Smooth muscle cell (in vitro differentiated cells): ENCODE results near the gene ASIC4. TPM values are rescaled to one million over a fixed set of nuclear protein-coding genes. Genes with fewer than 3 reads are reported as not detected.

ENCODE experiments used
- DNase-seq: peaks from one replicate; lab custom pipeline; 2025; ENCODE audit not compliant: unreplicated experiment; lab: John Stamatoyannopoulos, UW
- H2AFZ ChIP-seq: fragments of 200-600 bp; sonication (generic); 2 replicates; pipeline ENCODE4 v1.6.0; 2016; ENCODE audit warnings: antibody characterized with exemption, low read depth, mild to moderate bottlenecking
- H3F3A ChIP-seq: fragments of 200-600 bp; sonication (generic); 2 replicates; pipeline ENCODE4 v1.6.0; 2017; ENCODE audit warnings: antibody characterized with exemption, low read depth
- H3K27ac ChIP-seq: fragments of 200-600 bp; sonication (generic); 2 replicates; pipeline ENCODE4 v1.5.1; 2016; ENCODE audit warnings: low read depth, mild to moderate bottlenecking
- H3K27me3 ChIP-seq: fragments of 200-600 bp; sonication (generic); 2 replicates; pipeline ENCODE4 v1.6.1; 2016; ENCODE audit warnings: low read depth, mild to moderate bottlenecking
- H3K36me3 ChIP-seq: fragments of 200-600 bp; sonication (generic); 2 replicates; pipeline ENCODE4 v1.5.1; 2016; ENCODE audit warnings: low read depth
- H3K4me1 ChIP-seq: fragments of 200-600 bp; sonication (generic); 2 replicates; pipeline ENCODE4 v1.5.1; 2016; ENCODE audit warnings: low read depth
- H3K4me2 ChIP-seq: fragments of 200-600 bp; sonication (generic); 2 replicates; pipeline ENCODE4 v1.6.0; 2016; ENCODE audit warnings: mild to moderate bottlenecking
- H3K4me3 ChIP-seq: fragments of 200-600 bp; sonication (generic); 2 replicates; pipeline ENCODE4 v1.5.1; 2016; ENCODE audit warnings: mild to moderate bottlenecking
- H3K79me2 ChIP-seq: fragments of 200-600 bp; sonication (generic); 2 replicates; pipeline ENCODE4 v1.6.0; 2016; ENCODE audit warnings: low read depth, mild to moderate bottlenecking
- H3K9ac ChIP-seq: fragments of 200-600 bp; sonication (generic); 2 replicates; pipeline ENCODE4 v1.6.0; 2016; ENCODE audit warnings: low read depth
- H3K9me3 ChIP-seq: fragments of 200-600 bp; sonication (generic); replicated peaks from 2 replicates; pipeline ENCODE4 v1.5.1; 2016; ENCODE audit warnings: low read depth
- H4K20me1 ChIP-seq: fragments of 200-600 bp; sonication (generic); 2 replicates; pipeline ENCODE4 v1.6.0; 2016; ENCODE audit warnings: low read depth
- CTCF ChIP-seq: fragments of 200-600 bp; sonication (generic); IDR thresholded peaks from 2 replicates; pipeline ENCODE4 v1.5.1; 2017; ENCODE audit warnings: borderline replicate concordance, mild to moderate bottlenecking, antibody characterized with exemption; ENCODE audit not compliant: insufficient read depth, poor library complexity, severe bottlenecking
- WGBS: methylation state at CpG from one replicate; pipeline ENCODE4 v1.1.7; 2016; ENCODE audit warnings: low lambda C conversion rate; 5-methylcytosine and 5-hydroxymethylcytosine counted together
- microRNA-seq: library from miRNA; unstranded; fragments of <30 nt; microRNA quantifications from one replicate; pipeline ENCODE4, GENCODE V29; 2016; ENCODE audit warnings: borderline number of aligned reads
- polyA plus RNA-seq: library from polyadenylated mRNA; unstranded; fragments of >200 nt; fragmentation: Nextera tagmentation; extraction: Ambion mirVana; gene quantifications from 2 replicates; pipeline ENCODE4 v1.2.1, GENCODE V29; 2016
- small RNA-seq: library from RNA; depleted of rRNA; stranded (forward); fragments of <200 nt; gene quantifications from one replicate; pipeline ENCODE3, GENCODE V24; 2014
- total RNA-seq: library from RNA; depleted of rRNA; stranded (reverse); fragments of >200 nt; gene quantifications from 2 replicates; pipeline ENCODE4 v1.2.3, GENCODE V29; 2014

The ASIC4 gene
- total and polyA plus RNA-seq, 2 experiments from 2014 or later = 0.32 to 0.49 TPM

DNA sequence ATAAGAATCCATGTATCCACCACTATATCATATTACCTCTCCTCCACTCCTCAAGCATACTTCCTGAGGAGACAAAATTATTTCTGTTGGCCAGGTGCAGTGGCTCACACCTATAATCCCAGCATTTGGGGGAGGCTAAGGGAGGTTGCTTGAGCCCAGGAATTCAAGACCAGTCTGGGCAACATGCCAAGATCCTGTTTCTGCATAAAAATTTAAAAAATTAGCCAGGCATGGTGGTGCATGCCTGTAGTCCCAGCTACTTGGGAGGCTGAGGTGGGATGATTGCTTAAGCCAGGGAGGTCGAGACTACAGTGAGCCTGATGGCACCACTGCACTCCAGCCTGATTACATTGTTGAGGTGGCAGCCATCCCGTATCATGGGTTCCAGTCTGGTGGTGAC is 67.1 kb downstream of the ASIC4 start:
- no peaks in the 10 kb centered on the region for H3K79me2 ChIP-seq
- no peaks in the 10 kb centered on the region for H3F3A ChIP-seq
- no peak overlapping the region for H3K4me3 ChIP-seq
- H3K36me3 ChIP-seq = no peaks in the 10 kb centered on the region
- no peaks in the 10 kb centered on the region for H4K20me1 ChIP-seq
- H3K9me3 ChIP-seq = no peaks in the 10 kb centered on the region
- 91% methylated on average over 2 of the region's 2 CpGs for WGBS
- no peak overlapping the region for H3K4me2 ChIP-seq
- no peak overlapping the region for H3K27ac ChIP-seq
- no peak overlapping the region for H3K9ac ChIP-seq
- no peak for DNase-seq
- no peak for TF ChIP-seq CTCF
- peaks cover 22% of the 10 kb centered on the region for H3K4me1 ChIP-seq
- H3K27me3 ChIP-seq = no peaks in the 10 kb centered on the region
- H2AFZ ChIP-seq = no peak overlapping the region

Small RNA genes lying within 50 kb of the gene (microRNA-seq; reads per million reads assigned to microRNA genes)
- gene MIR3132 = not detected

Small RNA genes lying within 50 kb of the gene (small RNA-seq; reads per million reads assigned to genes)
- not detected for gene MIR3132

Other genes with a start within 250 kb of the ASIC4 start
- 37.2 and 52.4 TPM in 2 replicates for gene DNAJB2, start 235.1 kb upstream of the ASIC4 start, total RNA-seq
- 14.3 and 24.2 TPM in 2 replicates for gene DNAJB2, start 235.1 kb upstream of the ASIC4 start, polyA plus RNA-seq
- gene PTPRN, start 205.1 kb upstream of the ASIC4 start, total RNA-seq = 10.7 and 19.4 TPM in 2 replicates
- gene PTPRN, start 205.1 kb upstream of the ASIC4 start, polyA plus RNA-seq = 31.1 and 36.4 TPM in 2 replicates
- gene RESP18, start 181.7 kb upstream of the ASIC4 start, total RNA-seq = not detected in 2 replicates
- not detected in 2 replicates for gene RESP18, start 181.7 kb upstream of the ASIC4 start, polyA plus RNA-seq
- gene DNPEP, start 126.6 kb upstream of the ASIC4 start, total RNA-seq = 24.9 and 137 TPM in 2 replicates
- 48.1 and 61.8 TPM in 2 replicates for gene DNPEP, start 126.6 kb upstream of the ASIC4 start, polyA plus RNA-seq
- gene DES, start 96.1 kb upstream of the ASIC4 start, total RNA-seq = 103 and 127 TPM in 2 replicates
- gene DES, start 96.1 kb upstream of the ASIC4 start, polyA plus RNA-seq = 106 and 109 TPM in 2 replicates
- 14.9 and 38.8 TPM in 2 replicates for gene SPEG, start 79.6 kb upstream of the ASIC4 start, total RNA-seq
- 37.8 and 40.5 TPM in 2 replicates for gene SPEG, start 79.6 kb upstream of the ASIC4 start, polyA plus RNA-seq
- gene GMPPA, start 15.6 kb upstream of the ASIC4 start, total RNA-seq = 52.2 and 59.3 TPM in 2 replicates
- 77.8 and 81.7 TPM in 2 replicates for gene GMPPA, start 15.6 kb upstream of the ASIC4 start, polyA plus RNA-seq
- 141 and 156 TPM in 2 replicates for gene CHPF, start 29.3 kb downstream of the ASIC4 start, total RNA-seq
- 319 and 344 TPM in 2 replicates for gene CHPF, start 29.3 kb downstream of the ASIC4 start, polyA plus RNA-seq
- 3.3 and 6.9 TPM in 2 replicates for gene TMEM198, start 29.5 kb downstream of the ASIC4 start, total RNA-seq
- gene TMEM198, start 29.5 kb downstream of the ASIC4 start, polyA plus RNA-seq = 3.3 and 8.5 TPM in 2 replicates
- 47.1 and 71.9 TPM in 2 replicates for gene OBSL1, start 57.1 kb downstream of the ASIC4 start, total RNA-seq
- 51.1 and 67.9 TPM in 2 replicates for gene OBSL1, start 57.1 kb downstream of the ASIC4 start, polyA plus RNA-seq
- 2.4 and 4.0 TPM in 2 replicates for gene INHA, start 57.8 kb downstream of the ASIC4 start, total RNA-seq
- gene INHA, start 57.8 kb downstream of the ASIC4 start, polyA plus RNA-seq = 4.3 and 16.7 TPM in 2 replicates
- gene STK11IP, start 83.4 kb downstream of the ASIC4 start, total RNA-seq = 5.7 and 10.2 TPM in 2 replicates
- 13.6 and 22.5 TPM in 2 replicates for gene STK11IP, start 83.4 kb downstream of the ASIC4 start, polyA plus RNA-seq
- gene SLC4A3, start 113.1 kb downstream of the ASIC4 start, total RNA-seq = 3.4 and 4.9 TPM in 2 replicates
- gene SLC4A3, start 113.1 kb downstream of the ASIC4 start, polyA plus RNA-seq = 12.1 and 13.6 TPM in 2 replicates